RWPE2 (cell line): ENCODE data around the gene FAM177B.

Experiments used
- ATAC-seq: fragments of 200-7000 bp; cut with Tn5 transposase; 3 replicates; pipeline ENCODE4 v1.9.1; 2021; ENCODE audit warnings: low read depth
- DNase-seq: peaks from one replicate; pipeline ENCODE4 v3.0.0-alpha.2; 2020; ENCODE audit warnings: low spot score
- H3K27ac ChIP-seq: fragments of 450-650 bp; 2 replicates; pipeline ENCODE4 v1.5.1; 2017; ENCODE audit warnings: mild to moderate bottlenecking; ENCODE audit not compliant: poor library complexity, severe bottlenecking
- H3K27me3 ChIP-seq: fragments of 250-450 bp; sonication (Bioruptor Pico); 2 replicates; pipeline ENCODE4 v1.5.1; 2021; ENCODE audit warnings: mild to moderate bottlenecking, moderate library complexity; ENCODE audit not compliant: insufficient read depth, poor library complexity, severe bottlenecking
- H3K36me3 ChIP-seq: fragments of 250-450 bp; sonication (Bioruptor Pico); 2 replicates; pipeline ENCODE4 v1.5.1; 2020; ENCODE audit warnings: low read depth, mild to moderate bottlenecking, moderate library complexity
- H3K4me1 ChIP-seq: fragments of 250-450 bp; sonication (Bioruptor Pico); 2 replicates; pipeline ENCODE4 v1.5.1; 2021; ENCODE audit warnings: mild to moderate bottlenecking, moderate library complexity; ENCODE audit not compliant: insufficient read depth, poor library complexity, severe bottlenecking
- H3K4me3 ChIP-seq: fragments of 250-450 bp; sonication (Bioruptor Pico); 2 replicates; pipeline ENCODE4 v1.5.1; 2021; ENCODE audit warnings: mild to moderate bottlenecking, moderate library complexity; ENCODE audit not compliant: severe bottlenecking
- H3K9me3 ChIP-seq: fragments of 250-450 bp; sonication (Bioruptor Pico); 2 replicates; pipeline ENCODE4 v1.5.1; 2021; ENCODE audit warnings: mild to moderate bottlenecking, moderate library complexity; ENCODE audit not compliant: severe bottlenecking
- TF ChIP-seq, protein P1 (sequence below): fragments of 450-650 bp; IDR thresholded peaks from one replicate; pipeline ENCODE4 v1.5.1; 2017; ENCODE audit warnings: mild to moderate bottlenecking, moderate library complexity; ENCODE audit not compliant: poor library complexity, severe bottlenecking

FAM177B gene

DNA sequence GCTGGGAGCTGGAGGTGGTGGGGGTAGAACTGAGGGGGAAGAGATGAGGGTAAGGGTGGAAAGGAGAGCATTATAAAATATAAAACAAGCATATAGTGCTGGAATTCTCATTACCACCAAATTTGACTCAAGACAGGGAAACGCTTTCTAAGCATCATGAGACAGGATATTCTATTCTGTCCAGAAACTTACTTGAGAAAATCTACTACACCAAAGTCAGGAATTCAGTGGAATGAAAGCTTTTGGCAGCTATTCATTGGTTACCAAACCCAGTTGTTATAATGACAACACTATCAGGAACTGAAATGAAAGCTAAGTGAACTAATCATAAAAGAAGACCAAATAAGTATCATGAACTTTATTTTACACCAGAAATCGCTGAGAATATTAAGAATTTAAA is 39.2 kb upstream of the FAM177B start:
- no peak overlapping the region for H3K27ac ChIP-seq
- no peaks in the 10 kb centered on the region for H3K9me3 ChIP-seq
- no peak for DNase-seq
- no peaks in the 10 kb centered on the region for H3K27me3 ChIP-seq
- TF ChIP-seq, protein P1, sequence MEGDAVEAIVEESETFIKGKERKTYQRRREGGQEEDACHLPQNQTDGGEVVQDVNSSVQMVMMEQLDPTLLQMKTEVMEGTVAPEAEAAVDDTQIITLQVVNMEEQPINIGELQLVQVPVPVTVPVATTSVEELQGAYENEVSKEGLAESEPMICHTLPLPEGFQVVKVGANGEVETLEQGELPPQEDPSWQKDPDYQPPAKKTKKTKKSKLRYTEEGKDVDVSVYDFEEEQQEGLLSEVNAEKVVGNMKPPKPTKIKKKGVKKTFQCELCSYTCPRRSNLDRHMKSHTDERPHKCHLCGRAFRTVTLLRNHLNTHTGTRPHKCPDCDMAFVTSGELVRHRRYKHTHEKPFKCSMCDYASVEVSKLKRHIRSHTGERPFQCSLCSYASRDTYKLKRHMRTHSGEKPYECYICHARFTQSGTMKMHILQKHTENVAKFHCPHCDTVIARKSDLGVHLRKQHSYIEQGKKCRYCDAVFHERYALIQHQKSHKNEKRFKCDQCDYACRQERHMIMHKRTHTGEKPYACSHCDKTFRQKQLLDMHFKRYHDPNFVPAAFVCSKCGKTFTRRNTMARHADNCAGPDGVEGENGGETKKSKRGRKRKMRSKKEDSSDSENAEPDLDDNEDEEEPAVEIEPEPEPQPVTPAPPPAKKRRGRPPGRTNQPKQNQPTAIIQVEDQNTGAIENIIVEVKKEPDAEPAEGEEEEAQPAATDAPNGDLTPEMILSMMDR: no peak
- no peaks in the 10 kb centered on the region for H3K4me1 ChIP-seq
- peaks cover 18% of the 10 kb centered on the region for H3K36me3 ChIP-seq
- H3K4me3 ChIP-seq: no peak overlapping the region
- ATAC-seq: no peak

DNA sequence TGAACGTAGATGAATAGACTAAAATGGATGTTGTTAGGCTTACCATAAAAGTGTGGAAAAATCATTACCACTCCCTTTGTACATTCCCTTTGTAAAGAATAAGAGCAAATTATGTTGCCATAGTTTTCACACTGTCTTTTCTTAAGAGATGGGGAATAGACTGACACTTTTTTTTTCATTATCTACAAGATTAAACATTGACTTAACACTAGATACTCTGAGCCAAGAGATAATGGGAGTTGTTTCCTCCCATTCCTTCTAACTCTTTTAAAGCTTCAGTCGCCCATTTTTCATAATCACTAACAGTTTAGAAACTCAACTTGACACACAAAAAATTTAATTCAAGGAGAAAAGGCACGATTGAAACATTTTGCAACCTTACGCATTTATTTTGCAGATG is 34.8 kb upstream of the FAM177B start:
- H3K27ac ChIP-seq: no peak overlapping the region
- TF ChIP-seq, protein P1: no peak
- H3K27me3 ChIP-seq: no peaks in the 10 kb centered on the region
- no peaks in the 10 kb centered on the region for H3K9me3 ChIP-seq
- H3K36me3 ChIP-seq: peaks cover 3% of the 10 kb centered on the region; the same call in 1 of the 2 replicates
- H3K4me3 ChIP-seq: no peak overlapping the region
- DNase-seq (no peak), ATAC-seq (no peak)
- no peaks in the 10 kb centered on the region for H3K4me1 ChIP-seq

DNA sequence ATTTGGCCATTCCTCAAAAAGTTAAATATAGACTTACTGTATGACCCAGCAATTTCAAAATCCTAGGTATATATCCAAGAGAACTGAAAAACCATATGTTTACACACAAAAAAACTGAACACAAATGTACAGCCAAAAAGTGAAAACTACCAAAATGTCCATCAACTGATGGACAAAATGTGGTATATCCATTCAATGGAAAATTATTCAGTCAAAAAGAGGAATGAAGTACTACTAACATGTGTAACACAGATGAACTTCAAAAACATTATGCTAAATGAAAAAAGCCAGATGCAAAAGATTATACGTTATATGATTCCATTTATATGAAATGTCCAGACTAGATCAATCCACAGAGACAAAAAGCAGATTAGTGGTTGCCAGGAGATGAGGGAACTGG is 32.7 kb upstream of the FAM177B start:
- Histone ChIP-seq H3K36me3 (peaks cover 3% of the 10 kb centered on the region), H3K27me3 (no peaks in the 10 kb centered on the region), H3K27ac (no peak overlapping the region), H3K4me3 (no peak overlapping the region), H3K4me1 (no peaks in the 10 kb centered on the region), H3K9me3 (no peaks in the 10 kb centered on the region)
- ATAC-seq: no peak
- TF ChIP-seq, protein P1: no peak
- no peak for DNase-seq

DNA sequence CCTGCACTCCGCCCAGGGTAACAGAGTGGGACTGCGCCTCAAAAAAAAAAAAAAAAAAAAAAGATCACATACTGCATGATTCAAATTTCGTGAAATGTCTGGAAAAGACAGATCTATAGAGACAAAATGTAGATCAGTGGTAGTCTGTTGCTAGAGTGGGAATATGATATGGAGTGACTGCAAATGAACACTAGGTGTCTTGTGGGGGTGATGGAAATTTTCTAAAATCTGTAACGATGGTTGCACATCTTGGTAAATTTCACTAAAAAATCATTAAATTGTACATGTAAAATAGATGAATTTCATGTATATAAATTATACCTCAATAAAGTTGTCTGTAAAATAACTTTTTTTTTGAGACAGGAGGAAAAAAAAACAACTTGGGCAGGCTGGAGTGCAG is 30.2 kb upstream of the FAM177B start:
- no peaks in the 10 kb centered on the region; the same call in 1 of the 2 replicates for H3K36me3 ChIP-seq
- H3K27ac ChIP-seq: no peak overlapping the region
- no peaks in the 10 kb centered on the region for H3K27me3 ChIP-seq
- no peaks in the 10 kb centered on the region for H3K9me3 ChIP-seq
- DNase-seq (no peak), ATAC-seq (no peak)
- H3K4me3 ChIP-seq: no peak overlapping the region
- TF ChIP-seq, protein P1: no peak
- H3K4me1 ChIP-seq: peaks cover 9% of the 10 kb centered on the region

DNA sequence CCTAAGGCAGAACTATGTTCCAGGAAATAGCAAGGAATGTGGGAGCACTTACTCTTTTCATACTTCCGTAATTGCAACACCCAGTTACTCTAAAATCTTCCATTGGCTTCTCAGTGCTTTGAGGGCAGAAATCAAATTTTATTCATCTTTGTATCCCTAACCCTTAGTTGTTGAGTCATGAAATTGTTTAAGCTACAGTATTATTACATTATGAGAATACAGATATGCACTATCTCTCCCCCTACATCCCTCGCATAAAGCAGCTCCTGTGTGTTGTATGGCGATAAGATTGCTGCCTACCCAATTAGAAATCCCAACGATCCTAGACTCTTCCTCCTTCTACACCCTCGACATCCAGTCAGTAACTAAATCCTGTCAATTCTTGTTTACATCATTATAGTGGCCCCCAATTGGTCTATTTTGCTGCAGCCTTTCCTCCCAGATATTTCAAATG is 27.3 kb upstream of the FAM177B start:
- TF ChIP-seq, protein P1: no peak
- Histone ChIP-seq H3K4me3 (no peak overlapping the region), H3K9me3 (no peaks in the 10 kb centered on the region), H3K36me3 (no peaks in the 10 kb centered on the region; the same call in 1 of the 2 replicates), H3K4me1 (peaks cover 9% of the 10 kb centered on the region), H3K27ac (no peak overlapping the region), H3K27me3 (no peaks in the 10 kb centered on the region)
- DNase-seq (no peak), ATAC-seq (no peak)
